SKM-1 treated with dmso at 0.1 percent for 144 hours (cell line): ENCODE results near the gene IQGAP3.

ENCODE experiments used
- DNase-seq: peaks from one replicate; lab custom pipeline; 2025; ENCODE audit not compliant: unreplicated experiment; lab: John Stamatoyannopoulos, UW

The IQGAP3 gene

GRCh38 chr1:156571261-156571852 is 1.0 kb downstream of the IQGAP3 start:
- DNase-seq, result peak; percentile 43

- no peak for DNase-seq
Observed at GRCh38 chr1:156566436-156566835, 5.9 kb downstream of the IQGAP3 start.

GRCh38 chr1:156565519-156565918 is 6.8 kb downstream of the IQGAP3 start:
- no peak for DNase-seq

- no peak for DNase-seq
Observed at GRCh38 chr1:156560585-156561163, 11.7 kb downstream of the IQGAP3 start.

- no peak for DNase-seq
Observed at GRCh38 chr1:156559797-156560385, 12.5 kb downstream of the IQGAP3 start.

GRCh38 chr1:156559086-156559796 is 13.1 kb downstream of the IQGAP3 start:
- DNase-seq, result no peak

GRCh38 chr1:156556354-156556753 is 16.0 kb downstream of the IQGAP3 start:
- no peak for DNase-seq

- no peak for DNase-seq
Observed at GRCh38 chr1:156555715-156556114, 16.6 kb downstream of the IQGAP3 start.

- DNase-seq, result no peak
Observed at GRCh38 chr1:156554971-156555370, 17.4 kb downstream of the IQGAP3 start.

- no peak for DNase-seq
Observed at GRCh38 chr1:156553860-156554485, 18.4 kb downstream of the IQGAP3 start.

GRCh38 chr1:156552937-156553336 is 19.4 kb downstream of the IQGAP3 start:
- DNase-seq, result peak; percentile 97

GRCh38 chr1:156552518-156552917 is 19.8 kb downstream of the IQGAP3 start:
- DNase-seq, result no peak

- peak; percentile 78 for DNase-seq
Observed at GRCh38 chr1:156551869-156552268, 20.5 kb downstream of the IQGAP3 start.

- peak; percentile 41 for DNase-seq
Observed at GRCh38 chr1:156551066-156551643, 21.2 kb downstream of the IQGAP3 start.

GRCh38 chr1:156550346-156550745 is 22.0 kb downstream of the IQGAP3 start:
- DNase-seq, result no peak

- no peak for DNase-seq
Observed at GRCh38 chr1:156549831-156550230, 22.5 kb downstream of the IQGAP3 start.

GRCh38 chr1:156549390-156549789 is 23.0 kb downstream of the IQGAP3 start:
- DNase-seq, result no peak

GRCh38 chr1:156547982-156548381 is 24.4 kb downstream of the IQGAP3 start:
- no peak for DNase-seq

- DNase-seq, result no peak
Observed at GRCh38 chr1:156547434-156547833, 24.9 kb downstream of the IQGAP3 start.

GRCh38 chr1:156546267-156546666 is 26.1 kb downstream of the IQGAP3 start:
- DNase-seq, result no peak

GRCh38 chr1:156544592-156545102 is 27.7 kb downstream of the IQGAP3 start:
- no peak for DNase-seq
